HCT116 (cell line): ENCODE measurements around the gene STX16. TPM values are rescaled to one million over a fixed set of nuclear protein-coding genes. Genes with fewer than 3 reads are reported as not detected.
"Not testable (repeated sequence)": the region's sequence is repeated elsewhere in the genome, so short reads cannot be mapped to it uniquely, and the experiment has no call there.

Source experiments
- ATAC-seq: fragments of 200-7000 bp; cut with Tn5 transposase; 2 replicates; pipeline ENCODE4 v1.9.1; 2020; ENCODE audit warnings: mild to moderate bottlenecking, moderate library complexity
- BruUV-seq: library from RNA; stranded (reverse); fragments of 400-500 nt; replicated peaks from 2 replicates; lab custom pipeline; 2021; lab: Mats Ljungman, UMichigan
- CTCF ChIA-PET: fragments of 300-600 bp; sonication (Branson Sonifier 250); formaldehyde crosslinking; loops from one replicate; lab custom pipeline; 2021; ENCODE audit warnings: antibody characterized with exemption; lab: Charles Lee
- POLR2A ChIA-PET: fragments of 300-600, 350-600 bp; sonication (Branson Sonifier 250); formaldehyde crosslinking; loops from one replicate; lab custom pipeline; 2021; ENCODE audit warnings: antibody characterized with exemption; lab: Charles Lee
- RAD21 ChIA-PET, 2 experiments: fragments of 300-600 bp; sonication (Branson Sonifier 250); formaldehyde crosslinking; loops; one replicate each; lab custom pipeline; 2023; ENCODE audit warnings: low total read pairs in 2 of 2; ENCODE audit not compliant: uncharacterized antibody in 2 of 2, unreplicated experiment in 2 of 2, low non-redundant PET in 1 of 2; lab: Charles Lee
- DNase-seq: peaks from one replicate; pipeline ENCODE4 v3.0.0-alpha.2; 2010; ENCODE audit warnings: low read depth, low spot score
- H2AFZ ChIP-seq: fragments of 200-600 bp; shearing (Covaris generic), sonication (generic); 2 replicates; pipeline ENCODE4 v1.6.1; 2017; ENCODE audit warnings: low read depth, mixed run types, mixed read lengths, antibody characterized with exemption, low read length; ENCODE audit not compliant: poor library complexity, severe bottlenecking
- H3K27ac ChIP-seq: 2 replicates; pipeline ENCODE4 v1.5.1; 2012; ENCODE audit warnings: low read depth, low read length
- H3K27me3 ChIP-seq: fragments of 200-600 bp; sonication (generic); 2 replicates; pipeline ENCODE4 v1.6.1; 2016; ENCODE audit warnings: mixed run types, low read length, mixed read lengths; ENCODE audit not compliant: insufficient read depth
- H3K36me3 ChIP-seq, 2 experiments: fragments of 200-500 bp in 1 of 2; fragments of 200-600 bp in 1 of 2; sonication (Bioruptor generic) in 1 of 2; sonication (generic) in 1 of 2; 2 replicates each; pipeline versions ENCODE4 v1.5.1 to v1.6.1; 2014 to 2016; ENCODE audit warnings: low read length in 2 of 2, inconsistent platforms in 1 of 2, mixed read lengths in 1 of 2, mixed run types in 1 of 2; ENCODE audit not compliant: insufficient read depth in 2 of 2, control insufficient read depth in 1 of 2
- H3K4me1 ChIP-seq, 2 experiments: fragments of 200-600 bp in 1 of 2; sonication (generic) in 1 of 2; 2 replicates each; pipeline versions ENCODE4 v1.5.1 to v1.6.1; 2012 to 2017; ENCODE audit warnings: low read length in 2 of 2, inconsistent platforms in 1 of 2, mild to moderate bottlenecking in 1 of 2, mixed read lengths in 1 of 2, mixed run types in 1 of 2, moderate library complexity in 1 of 2; ENCODE audit not compliant: insufficient read depth in 2 of 2, control insufficient read depth in 1 of 2
- H3K4me2 ChIP-seq: fragments of 200-600 bp; sonication (generic); 2 replicates; pipeline ENCODE4 v1.6.1; 2017; ENCODE audit warnings: mixed run types, low read length, mixed read lengths
- H3K4me3 ChIP-seq, 2 experiments: fragments of 200-600 bp in 1 of 2; sonication (generic) in 1 of 2; replicated peaks in 1 of 2; 2 replicates each; pipeline ENCODE4 v1.5.1; 2011 to 2016; ENCODE audit warnings: low read length in 2 of 2, control low read depth in 1 of 2, low read depth in 1 of 2, mild to moderate bottlenecking in 1 of 2, mixed read lengths in 1 of 2, mixed run types in 1 of 2
- H3K79me2 ChIP-seq: fragments of 200-600 bp; sonication (generic); 2 replicates; pipeline ENCODE4 v1.6.1; 2017; ENCODE audit warnings: mild to moderate bottlenecking, mixed run types, low read length, moderate library complexity, mixed read lengths; ENCODE audit not compliant: insufficient read depth
- H3K9ac ChIP-seq: fragments of 200-600 bp; sonication (generic); 2 replicates; pipeline ENCODE4 v1.6.1; 2016; ENCODE audit warnings: low read length, mixed read lengths
- H3K9me2 ChIP-seq: fragments of 200-600 bp; sonication (generic), shearing (Covaris generic); 2 replicates; pipeline ENCODE4 v1.6.1; 2017; ENCODE audit warnings: mixed run types, mild to moderate bottlenecking, moderate library complexity; ENCODE audit not compliant: insufficient read depth
- H3K9me3 ChIP-seq, 2 experiments: fragments of 200-500 bp in 1 of 2; fragments of 200-600 bp in 1 of 2; sonication (Bioruptor generic) in 1 of 2; sonication (generic) in 1 of 2; 2 replicates each; pipeline ENCODE4 v1.6.1; 2014 to 2017; ENCODE audit warnings: low read length in 2 of 2, mixed read lengths in 2 of 2, inconsistent platforms in 1 of 2, low read depth in 1 of 2, mild to moderate bottlenecking in 1 of 2, mixed run types in 1 of 2, moderate library complexity in 1 of 2; ENCODE audit not compliant: control insufficient read depth in 1 of 2, insufficient read depth in 1 of 2
- H4K20me1 ChIP-seq: fragments of 200-600 bp; sonication (generic), shearing (Covaris generic); 2 replicates; pipeline ENCODE4 v1.6.1; 2017; ENCODE audit warnings: mixed run types, mild to moderate bottlenecking, moderate library complexity; ENCODE audit not compliant: insufficient read depth
- CBX3 ChIP-seq: IDR thresholded peaks from 2 replicates; pipeline ENCODE4 v1.6.1; 2012; ENCODE audit warnings: low read depth
- CEBPB ChIP-seq: IDR thresholded peaks from 2 replicates; pipeline ENCODE4 v1.6.1; 2012; ENCODE audit warnings: low read depth
- ELF1 ChIP-seq: IDR thresholded peaks from 2 replicates; pipeline ENCODE4 v1.6.1; 2012; ENCODE audit warnings: low read depth, borderline replicate concordance
- POLR2AphosphoS5 ChIP-seq: IDR thresholded peaks from 2 replicates; pipeline ENCODE4 v1.6.1; 2011; ENCODE audit warnings: mild to moderate bottlenecking, low read depth, low read length, moderate library complexity
- RAD21 ChIP-seq: IDR thresholded peaks from 2 replicates; pipeline ENCODE4 v1.6.1; 2012; ENCODE audit warnings: low read depth, mild to moderate bottlenecking
- SP1 ChIP-seq: IDR thresholded peaks from 2 replicates; pipeline ENCODE4 v1.6.1; 2012; ENCODE audit warnings: low read depth
- TCF7L2 ChIP-seq: IDR thresholded peaks from 2 replicates; pipeline ENCODE4 v1.7.0; 2011; ENCODE audit warnings: borderline replicate concordance, inconsistent platforms; ENCODE audit not compliant: insufficient read depth, insufficient read length; ENCODE audit errors: extremely low read depth
- YY1 ChIP-seq: IDR thresholded peaks from 2 replicates; pipeline ENCODE4 v1.6.1; 2011; ENCODE audit warnings: low read length, low read depth, moderate library complexity, mild to moderate bottlenecking; ENCODE audit not compliant: insufficient replicate concordance; ENCODE audit errors: extremely low read depth
- intact Hi-C: fragments of 100-400 bp; cut with micrococcal nuclease; formaldehyde crosslinking; loops from 2 replicates; pipeline ENCODE4 v1.10.0; 2022
- total RNA-seq: library from RNA; stranded (reverse); gene quantifications from one replicate; pipeline ENCODE4 v1.2.1, GENCODE V29; 2021; ENCODE audit not compliant: unreplicated experiment
- TF ChIP-seq, protein P1 (sequence below): IDR thresholded peaks from 2 replicates; pipeline ENCODE4 v1.6.1; 2012

Gene STX16
- total RNA-seq, 1 experiment from 2014 or later: 55.1 TPM

DNA sequence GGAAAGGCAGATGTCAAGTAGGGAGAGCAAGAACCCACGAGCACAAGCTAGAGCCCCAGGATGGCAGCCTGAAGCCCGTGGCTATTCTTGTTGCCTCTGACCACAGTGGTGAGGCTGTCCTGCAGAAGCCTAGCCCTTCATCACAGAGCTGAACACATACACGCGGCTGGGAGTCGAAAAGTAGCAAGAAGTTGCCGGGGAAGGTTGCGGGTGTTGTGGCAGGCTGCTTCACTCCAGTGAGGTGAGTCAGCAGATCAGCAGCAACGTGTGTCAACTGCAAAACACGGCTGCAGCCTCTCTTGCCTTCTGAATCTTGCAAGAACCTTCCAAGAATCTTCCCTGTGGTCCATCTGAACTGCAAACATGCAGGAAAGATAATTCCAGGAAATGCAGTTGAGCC lies 10.6 kb upstream of the STX16 start:
- POLR2A ChIA-PET: no interaction called here
- Histone ChIP-seq H3K9me3 (no peaks in the 10 kb centered on the region), H3K4me2 (no peak overlapping the region)

DNA sequence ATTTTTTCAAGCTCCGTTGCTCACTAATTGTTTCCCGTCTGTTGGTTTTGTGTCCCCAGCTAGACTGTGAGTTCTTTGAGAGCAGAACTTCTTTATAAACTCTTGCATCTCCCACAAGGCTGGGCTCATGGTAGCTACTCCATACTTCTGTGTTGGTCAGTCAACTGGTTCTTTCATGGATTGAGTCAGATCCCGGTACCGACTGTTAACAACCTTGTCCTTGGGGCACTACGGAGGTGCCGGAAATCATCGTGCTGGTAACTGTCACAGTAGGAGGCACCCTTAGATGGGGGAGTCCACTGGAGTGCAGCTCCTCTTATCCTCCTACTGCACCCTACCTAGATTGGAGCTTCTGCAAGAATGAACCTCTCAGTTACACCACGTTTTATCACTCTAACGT lies 8.6 kb upstream of the STX16 start:
- TF ChIP-seq TCF7L2: no peak
- no peak for TF ChIP-seq CEBPB
- no peak for TF ChIP-seq RAD21
- H3K9me3 ChIP-seq: no peaks in the 10 kb centered on the region
- ChIA-PET RAD21 (no interaction called here), CTCF (no interaction called here), POLR2A (no interaction called here)
- BruUV-seq: no TSS peak
- H2AFZ ChIP-seq: no peak overlapping the region
- H3K4me3 ChIP-seq: no peak overlapping the region
- intact Hi-C loops: no loop called here
- no peak for ATAC-seq
- no peaks in the 10 kb centered on the region for H3K79me2 ChIP-seq
- no peaks in the 10 kb centered on the region for H4K20me1 ChIP-seq
- no peaks in the 10 kb centered on the region for H3K36me3 ChIP-seq
- H3K9me2 ChIP-seq: no peaks in the 10 kb centered on the region
- no peak overlapping the region for H3K4me2 ChIP-seq
- H3K9ac ChIP-seq: no peak overlapping the region
- no peak overlapping the region for H3K27ac ChIP-seq
- H3K4me1 ChIP-seq: peaks cover 0 to 9% of the 10 kb centered on the region in 2 experiments; a peak in 1 of 4 replicates
- H3K27me3 ChIP-seq: 0 out of 2 replicates have a peak, but pooled peaks cover 4% of the 10 kb centered on the region
- DNase-seq: no peak

More for the DNA sequence above, 10.6 kb upstream of the STX16 start:
- Histone ChIP-seq H3K9ac (no peak overlapping the region), H3K4me3 (no peak overlapping the region), H4K20me1 (no peaks in the 10 kb centered on the region), H3K79me2 (no peaks in the 10 kb centered on the region), H3K9me2 (no peaks in the 10 kb centered on the region), H3K4me1 (peaks cover 0 to 4% of the 10 kb centered on the region in 2 experiments; a peak in 1 of 4 replicates)
- DNase-seq (no peak), ATAC-seq (no peak)
- BruUV-seq: no TSS peak
- intact Hi-C loops: no loop called here
- CTCF ChIA-PET: no interaction called here
- TF ChIP-seq ELF1 (no peak), POLR2AphosphoS5 (no peak), YY1 (no peak), CBX3 (no peak), SP1 (no peak)
- TF ChIP-seq, protein P1, sequence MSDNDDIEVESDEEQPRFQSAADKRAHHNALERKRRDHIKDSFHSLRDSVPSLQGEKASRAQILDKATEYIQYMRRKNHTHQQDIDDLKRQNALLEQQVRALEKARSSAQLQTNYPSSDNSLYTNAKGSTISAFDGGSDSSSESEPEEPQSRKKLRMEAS: no peak
- TF ChIP-seq, all 23 proteins: peak for 0
- no peak overlapping the region for H3K27ac ChIP-seq
- H3K36me3 ChIP-seq: no peaks in the 10 kb centered on the region
- RAD21 ChIA-PET: no interaction called here
- H2AFZ ChIP-seq: no peak overlapping the region
- 0 out of 2 replicates have a peak, but pooled peaks cover 4% of the 10 kb centered on the region for H3K27me3 ChIP-seq

DNA sequence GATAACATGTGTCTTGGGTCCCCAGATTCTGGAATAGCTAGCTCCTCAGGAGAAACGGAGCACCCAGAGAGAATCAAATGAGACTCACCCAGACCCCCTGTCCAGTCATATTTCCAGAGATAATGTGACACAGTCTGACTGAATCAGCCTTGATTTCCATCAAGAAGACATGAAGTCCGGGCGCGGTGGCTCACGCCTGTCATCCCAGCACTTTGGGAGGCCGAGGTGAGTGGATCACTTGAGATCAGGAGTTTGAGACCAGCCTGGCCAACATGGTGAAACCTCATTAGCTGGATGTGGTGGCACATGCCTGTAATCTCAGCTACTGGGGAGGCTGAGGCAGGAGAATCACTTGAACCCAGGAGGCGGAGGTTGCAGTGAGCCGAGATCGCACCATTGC lies 8.2 kb upstream of the STX16 start:
- POLR2A ChIA-PET, CTCF ChIA-PET, RAD21 ChIA-PET: not testable (repeated sequence)

More for the DNA sequence above, 8.2 kb upstream of the STX16 start:
- H3K36me3 ChIP-seq, H3K9me2 ChIP-seq, H3K27ac ChIP-seq, DNase-seq, H3K9ac ChIP-seq, intact Hi-C loops, H3K9me3 ChIP-seq, H2AFZ ChIP-seq, ATAC-seq, H3K4me1 ChIP-seq, BruUV-seq, H3K4me2 ChIP-seq, H3K79me2 ChIP-seq, H3K4me3 ChIP-seq, H3K27me3 ChIP-seq, H4K20me1 ChIP-seq: not testable (repeated sequence)
